NCI-H748 treated with DMSO at 0.1 percent for 48 hours (cell line): ENCODE measurements around the gene SAMD4A.

ENCODE experiments used
- DNase-seq: peaks from one replicate; lab custom pipeline; 2025; lab: John Stamatoyannopoulos, UW

The SAMD4A gene

GRCh38 chr14:54834727-54835126, 267.8 kb downstream of the SAMD4A start:
- no peak for DNase-seq

GRCh38 chr14:54836231-54836630, 269.3 kb downstream of the SAMD4A start:
- no peak for DNase-seq

GRCh38 chr14:54837508-54838149, 270.7 kb downstream of the SAMD4A start:
- DNase-seq, result no peak

- DNase-seq, result no peak
These were observed 272.1 kb downstream of the SAMD4A start for GRCh38 chr14:54838931-54839512.

- no peak for DNase-seq
These were observed 272.8 kb downstream of the SAMD4A start for GRCh38 chr14:54839701-54840119.

GRCh38 chr14:54840336-54840735, 273.4 kb downstream of the SAMD4A start:
- no peak for DNase-seq

GRCh38 chr14:54840798-54841197, 273.9 kb downstream of the SAMD4A start:
- no peak for DNase-seq
